GM21360 (cell line): ENCODE results near the gene SHH.
A peak's percentile ranks its signal among the peaks of the same experiment; 100 is the strongest.

Source experiments
- ATAC-seq: cut with Tn5 transposase; IDR thresholded peaks from one replicate; pipeline ENCODE4 v1.9.1; 2021; ENCODE audit warnings: mild to moderate bottlenecking, moderate library complexity; ENCODE audit not compliant: unreplicated experiment

The SHH gene

DNA sequence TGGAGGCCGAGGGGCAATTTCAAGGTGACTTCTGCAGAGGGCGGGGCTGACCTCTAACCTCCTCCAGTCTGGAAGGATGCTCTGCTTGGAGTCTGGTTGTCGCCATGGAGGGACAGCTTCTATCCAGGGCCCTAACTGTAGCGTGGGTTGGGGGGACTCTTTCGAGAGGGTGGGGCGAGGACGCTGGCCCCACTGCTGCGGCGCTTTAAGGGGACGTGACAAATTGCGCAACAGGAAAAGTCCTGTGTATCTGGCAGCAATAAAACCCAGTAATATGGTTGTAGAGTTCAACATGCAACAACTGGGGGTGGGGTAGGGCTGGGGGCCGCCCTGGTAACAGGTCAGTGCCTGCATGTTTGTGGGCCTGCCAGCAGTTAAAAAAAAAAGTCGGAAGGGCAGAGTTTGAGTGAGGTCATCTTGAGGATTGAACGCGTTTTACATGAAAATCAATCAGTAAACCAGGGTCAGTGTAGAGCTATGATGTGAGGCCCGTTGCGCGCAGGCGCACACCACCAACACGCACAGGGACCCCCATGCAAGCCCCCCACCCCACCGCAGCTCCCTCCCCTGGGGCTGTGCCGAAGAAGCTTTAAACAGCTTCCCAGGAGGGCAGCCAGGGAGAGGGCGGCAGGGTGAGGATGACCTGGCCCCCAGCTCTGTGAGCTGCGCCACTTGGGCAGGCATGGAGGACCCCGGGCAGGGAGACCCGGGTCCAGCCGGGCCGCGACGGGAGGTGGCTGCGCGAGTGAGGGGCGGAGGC lies 4.3 kb downstream of the SHH start:
- ATAC-seq = no peak

DNA sequence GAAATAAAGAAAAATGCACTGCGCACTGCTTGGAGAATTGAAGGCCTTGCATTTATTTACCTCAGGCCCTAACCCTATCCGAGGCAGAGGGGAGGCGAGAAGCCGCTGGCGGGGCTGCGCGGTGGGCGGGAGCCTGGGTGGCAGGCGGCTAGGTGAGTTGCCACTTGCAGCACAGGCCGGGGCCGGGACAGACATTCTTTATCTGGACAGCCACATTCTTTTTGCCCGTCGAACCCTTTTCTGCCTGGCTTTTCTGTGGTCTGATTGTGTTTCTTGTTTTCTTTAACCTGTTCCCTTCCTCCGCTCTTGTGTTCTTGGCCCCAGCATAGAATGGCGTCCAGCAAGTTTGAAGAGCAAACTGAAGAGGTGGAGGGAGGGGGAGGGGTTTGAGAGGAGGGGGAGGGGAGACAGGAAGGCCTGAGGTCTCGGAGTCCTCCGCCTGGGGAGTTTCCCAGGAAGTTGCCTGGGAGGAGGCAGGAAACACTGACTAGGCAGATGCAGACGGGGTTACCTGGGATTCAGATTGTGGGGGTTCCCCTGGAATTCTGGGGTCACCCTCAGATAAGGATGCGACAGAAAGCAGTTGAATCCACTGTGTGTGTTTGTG lies 5.1 kb downstream of the SHH start:
- no peak for ATAC-seq

DNA sequence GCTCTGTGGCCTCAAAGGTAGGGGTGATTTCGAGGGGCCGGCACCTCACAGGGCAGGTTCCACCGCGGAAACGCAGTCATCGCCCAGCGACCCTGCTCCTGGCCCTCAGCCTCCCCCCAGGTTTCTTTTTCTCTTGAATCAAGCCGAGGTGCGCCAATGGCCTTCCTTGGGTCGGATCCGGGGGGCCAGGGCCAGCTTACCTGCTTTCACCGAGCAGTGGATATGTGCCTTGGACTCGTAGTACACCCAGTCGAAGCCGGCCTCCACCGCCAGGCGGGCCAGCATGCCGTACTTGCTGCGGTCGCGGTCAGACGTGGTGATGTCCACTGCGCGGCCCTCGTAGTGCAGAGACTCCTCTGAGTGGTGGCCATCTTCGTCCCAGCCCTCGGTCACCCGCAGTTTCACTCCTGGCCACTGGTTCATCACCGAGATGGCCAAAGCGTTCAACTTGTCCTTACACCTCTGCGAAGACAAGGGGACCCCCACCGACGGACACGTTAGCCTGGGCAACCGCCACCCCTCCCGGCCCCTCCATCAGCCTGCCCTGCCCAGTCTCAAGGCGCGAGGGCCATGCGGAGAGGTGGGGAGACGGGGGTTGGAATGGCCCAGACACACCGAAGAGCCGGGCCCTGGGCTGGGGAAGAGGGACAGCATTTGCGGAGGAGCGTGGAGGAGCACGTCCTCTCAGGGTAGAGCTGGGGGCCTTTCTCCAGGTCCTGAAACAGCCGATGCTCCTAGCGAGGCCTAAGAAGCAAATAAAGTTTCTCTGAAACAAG lies 6.0 kb downstream of the SHH start:
- ATAC-seq = no peak

DNA sequence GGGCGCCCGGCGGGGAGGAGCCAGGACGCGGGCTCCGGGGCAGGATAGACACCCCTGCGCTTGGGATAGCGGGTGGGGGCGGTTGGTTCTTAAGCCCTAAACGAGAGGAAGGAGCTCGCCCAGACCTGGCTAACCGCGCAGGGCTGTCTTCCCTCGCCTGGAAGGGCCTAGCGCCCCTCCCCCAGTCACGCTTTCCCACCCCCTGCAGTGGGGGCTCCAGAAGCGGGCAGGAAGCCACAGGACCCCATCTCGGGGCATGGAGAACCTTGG lies 6.5 kb downstream of the SHH start:
- ATAC-seq = no peak

DNA sequence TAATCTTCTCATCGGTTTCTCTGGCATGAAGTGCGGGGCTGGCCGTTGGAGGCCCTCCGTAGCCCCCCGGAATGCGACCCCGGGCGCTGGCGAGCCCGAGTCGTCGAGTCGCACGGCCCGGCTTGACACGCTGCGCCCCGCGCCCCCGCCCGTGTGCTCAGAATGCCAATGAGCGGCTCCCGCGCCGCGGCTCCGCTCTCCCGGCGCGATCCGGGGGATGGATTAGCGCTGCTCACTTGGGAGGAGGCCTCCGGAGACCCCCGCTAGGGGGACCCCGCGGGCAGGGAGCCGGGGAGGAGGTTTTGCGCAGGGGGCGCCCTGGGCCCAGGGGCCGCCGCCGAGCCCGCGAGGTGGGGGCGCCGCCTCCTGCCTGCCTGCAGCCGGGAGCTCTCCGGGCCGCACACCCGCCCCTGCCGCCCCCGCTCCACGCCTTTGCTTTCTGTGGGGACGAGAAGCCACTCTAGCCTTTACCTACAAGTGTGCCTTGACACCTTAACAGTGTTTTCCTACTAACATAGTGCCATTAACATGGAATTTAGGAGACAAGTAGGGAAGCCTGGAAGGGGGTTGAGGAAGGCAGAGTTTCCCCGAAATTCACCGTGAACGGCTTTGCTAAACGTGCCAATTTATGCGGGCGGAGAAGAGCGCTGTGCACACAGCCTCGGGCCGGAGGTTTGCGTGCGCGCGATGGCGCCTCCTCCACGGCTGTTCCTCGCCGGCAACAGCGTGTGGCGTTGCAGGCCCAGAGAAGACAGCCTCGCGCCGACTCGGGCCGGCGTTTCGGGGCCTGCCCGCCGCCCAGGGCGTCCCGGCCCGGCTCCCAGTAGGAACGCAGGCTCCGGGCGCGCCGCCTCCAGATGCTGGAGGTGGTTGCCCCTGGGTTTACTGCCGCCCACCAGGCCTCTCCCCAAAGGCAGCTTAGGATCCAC lies 7.1 kb downstream of the SHH start:
- no peak for ATAC-seq

DNA sequence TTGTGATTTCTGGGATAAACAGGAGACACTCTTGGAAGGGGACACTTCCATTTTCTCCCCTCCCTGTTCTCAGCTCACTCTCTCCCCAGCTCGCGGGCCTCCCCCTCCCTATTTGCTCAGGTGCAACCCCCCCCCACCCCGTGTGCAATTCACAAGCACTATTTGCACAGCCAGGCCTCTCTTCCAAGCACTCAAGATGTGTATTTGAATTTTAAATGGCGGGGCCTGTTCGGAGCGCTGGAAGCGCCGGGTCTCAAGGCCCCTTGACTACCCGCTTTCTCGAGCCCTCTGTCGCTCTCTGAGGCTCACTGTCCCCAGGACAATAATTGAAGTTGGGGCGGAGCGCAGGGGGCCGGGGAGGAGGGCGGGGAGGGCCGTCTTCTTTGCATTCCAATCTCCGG lies 7.8 kb downstream of the SHH start:
- ATAC-seq = no peak

DNA sequence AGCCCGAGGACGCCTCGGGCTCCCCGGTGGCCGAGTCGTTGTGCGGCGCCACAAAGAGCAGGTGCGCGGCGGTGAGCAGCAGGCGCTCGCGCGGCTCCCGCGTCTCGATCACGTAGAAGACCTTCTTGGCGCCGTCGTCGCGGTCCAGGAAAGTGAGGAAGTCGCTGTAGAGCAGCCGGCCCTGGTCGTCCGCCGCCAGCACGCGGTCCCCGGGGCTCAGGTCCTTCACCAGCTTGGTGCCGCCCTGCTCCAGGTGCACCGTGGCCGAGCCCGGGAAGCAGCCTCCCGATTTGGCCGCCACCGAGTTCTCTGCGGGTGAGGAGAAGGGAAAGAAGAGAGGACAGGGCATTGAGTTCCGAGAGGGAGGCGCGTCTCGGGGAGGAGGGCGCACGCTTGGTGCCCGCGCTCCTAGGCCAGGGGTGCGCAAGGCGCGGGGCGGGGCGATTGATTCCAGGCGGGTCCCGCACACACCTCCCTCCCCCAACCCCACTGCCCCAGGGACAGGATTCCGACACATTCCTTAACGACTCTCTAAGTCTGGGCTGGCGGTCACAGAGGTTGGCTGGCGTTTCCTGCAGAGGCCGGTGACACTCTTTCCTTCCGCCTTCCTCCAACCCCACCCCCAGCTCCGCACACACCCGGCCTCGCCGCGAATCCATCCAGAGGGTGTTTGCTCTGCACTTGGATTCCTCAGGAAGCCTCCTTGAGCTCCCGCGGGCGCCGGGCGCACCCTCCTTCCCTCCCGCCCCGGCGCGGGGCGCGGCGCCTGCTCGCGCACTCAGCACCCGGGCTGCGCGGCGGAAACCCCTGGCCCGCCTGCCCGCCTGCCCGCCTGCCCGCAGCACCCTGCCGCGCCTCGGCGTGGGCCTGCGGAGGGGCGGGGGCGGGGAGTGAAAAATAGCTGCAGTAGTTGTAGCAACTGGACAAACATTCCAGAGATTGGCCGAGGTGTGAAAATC lies 8.6 kb downstream of the SHH start:
- no peak for ATAC-seq

DNA sequence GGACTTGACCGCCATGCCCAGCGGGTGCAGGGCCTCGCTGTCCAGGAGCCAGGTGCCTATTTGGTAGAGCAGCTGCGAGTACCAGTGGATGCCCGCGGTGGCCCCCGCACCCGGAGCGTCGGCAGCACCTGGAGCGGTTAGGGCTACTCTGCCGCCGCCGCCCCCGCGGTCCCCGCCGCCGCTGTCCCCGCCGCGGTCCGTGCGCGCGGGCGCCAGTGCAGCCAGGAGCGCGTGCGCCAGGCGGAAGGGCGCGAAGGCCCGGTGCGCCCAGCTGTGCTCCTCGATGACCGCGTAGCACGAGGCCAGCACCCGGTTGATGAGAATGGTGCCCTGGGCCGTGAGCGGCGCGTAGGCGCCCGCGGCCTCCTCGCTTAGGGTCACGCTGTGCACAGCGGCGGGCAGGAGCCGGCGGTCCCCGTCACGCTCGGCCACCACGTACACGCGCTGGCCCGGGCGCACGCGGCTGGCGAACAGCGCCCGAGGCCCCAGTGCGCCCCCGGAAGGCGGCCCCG lies 9.3 kb downstream of the SHH start:
- no peak for ATAC-seq

DNA sequence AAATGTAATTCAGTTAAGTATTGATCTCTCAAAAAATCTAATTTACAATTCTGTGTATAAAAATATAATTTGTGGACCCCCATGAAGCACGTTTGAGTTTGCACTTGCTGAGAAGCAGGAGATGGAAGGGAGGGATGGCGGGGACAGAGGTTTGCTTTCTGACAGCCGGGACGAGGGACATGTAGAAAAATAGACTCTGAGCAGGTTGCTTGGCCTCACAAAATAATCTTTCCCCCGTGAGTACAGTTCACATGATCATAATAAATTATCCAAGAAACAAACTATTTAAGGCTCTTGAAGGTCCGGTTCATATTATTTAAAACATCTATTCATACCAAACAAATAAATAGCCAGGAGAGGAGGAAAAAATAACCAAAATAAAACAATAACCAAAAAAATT lies 10.0 kb downstream of the SHH start:
- ATAC-seq = no peak

DNA sequence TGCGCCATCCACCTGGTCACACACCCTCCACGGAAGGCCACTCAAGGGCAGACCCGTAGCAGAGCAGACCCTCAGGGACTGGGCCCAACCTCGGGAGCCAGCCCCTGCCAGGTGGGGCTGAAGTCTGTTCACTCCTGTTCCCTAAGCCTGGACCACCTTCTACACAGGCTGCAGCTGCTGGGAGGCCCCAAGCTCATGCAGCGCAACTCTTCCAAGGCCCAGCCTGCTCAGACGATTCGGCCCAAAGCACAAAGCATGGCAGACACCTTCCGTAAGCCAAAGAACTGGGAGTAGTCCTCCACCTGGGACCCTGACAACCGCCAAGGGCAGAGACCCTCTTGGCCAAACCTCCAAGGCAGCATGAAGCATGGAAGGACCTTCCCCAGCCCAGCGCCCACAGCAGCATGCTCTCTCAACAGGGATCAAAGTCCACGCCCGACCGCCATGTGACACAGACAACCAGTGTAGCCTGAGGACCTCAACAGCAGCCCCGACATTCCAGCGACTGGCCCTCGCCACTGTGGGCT lies 11.5 kb downstream of the SHH start:
- ATAC-seq = no peak

DNA sequence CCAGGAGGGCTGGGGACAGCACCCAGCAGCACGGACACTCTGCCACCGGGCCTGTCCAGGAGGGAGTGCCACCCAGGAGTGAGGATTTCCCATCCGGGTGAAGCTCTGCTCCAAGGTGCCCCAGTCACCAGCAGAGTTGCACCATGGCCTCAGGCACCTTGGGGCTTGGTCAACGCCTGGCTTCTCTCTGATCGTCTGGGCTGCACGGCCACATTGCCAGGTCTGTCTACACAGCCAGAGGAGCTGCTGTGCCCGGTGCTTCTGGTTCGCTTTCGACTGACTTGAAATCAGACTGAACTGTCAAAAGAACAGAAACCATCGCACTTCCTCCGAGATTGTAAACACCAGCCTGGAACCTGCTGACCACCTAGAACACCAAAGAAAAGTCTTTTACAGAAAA lies 12.0 kb downstream of the SHH start:
- no peak for ATAC-seq

DNA sequence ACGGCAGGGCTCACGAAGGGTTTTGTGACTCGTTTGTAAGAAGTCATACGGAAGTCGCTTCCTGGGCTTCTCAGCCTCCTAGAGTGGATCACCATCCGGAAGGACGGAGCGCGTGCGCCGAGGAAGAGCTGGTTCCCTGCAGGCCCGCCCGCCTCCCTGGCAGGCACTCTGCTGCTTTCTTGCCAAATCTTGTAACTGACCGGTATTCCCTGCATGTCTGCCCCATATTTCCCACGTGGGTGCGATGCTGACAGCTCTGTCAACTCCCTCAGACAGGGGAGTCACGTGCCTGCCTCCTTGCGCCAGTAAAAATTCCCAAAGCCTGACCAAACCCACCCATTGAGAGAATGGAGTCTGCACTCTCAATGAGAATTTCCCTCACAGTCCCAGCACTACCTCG lies 12.7 kb downstream of the SHH start:
- no peak for ATAC-seq

DNA sequence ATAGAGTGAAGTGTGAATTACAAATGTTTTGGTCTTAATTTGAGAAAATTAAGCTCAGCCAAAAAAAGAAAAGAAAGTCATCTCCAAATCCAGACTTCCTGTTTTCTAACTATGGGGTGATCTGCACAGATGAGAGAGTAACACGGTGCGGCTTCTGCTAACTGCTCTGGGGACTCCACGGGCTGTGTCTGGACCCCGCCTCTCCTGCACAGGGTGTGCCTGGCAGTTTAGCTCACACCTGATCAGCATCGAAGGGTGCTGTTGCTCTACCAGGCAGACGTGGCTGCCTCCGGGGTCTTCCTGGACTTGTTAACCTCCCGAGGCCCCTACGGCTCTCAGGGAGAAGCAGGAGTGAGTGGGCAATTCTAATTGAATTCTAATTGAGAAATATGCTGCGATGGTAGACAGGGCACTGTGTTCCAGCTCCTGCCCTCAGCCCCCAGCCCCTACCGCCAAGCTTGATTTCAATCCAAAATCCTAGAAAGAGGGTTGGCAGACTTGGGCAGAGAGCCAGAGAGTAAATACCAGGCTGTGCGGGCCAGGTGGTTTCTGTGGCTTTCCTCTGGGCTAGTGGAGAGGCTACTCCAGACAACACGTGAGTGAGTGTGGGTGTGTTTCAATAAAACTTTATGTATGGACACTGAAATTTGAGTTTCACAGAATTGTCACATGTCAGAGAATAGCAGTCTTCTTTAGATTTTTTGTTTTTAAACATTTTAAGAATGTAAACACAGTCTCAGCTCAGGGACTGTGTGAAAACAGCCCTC lies 13.4 kb downstream of the SHH start:
- no peak for ATAC-seq

DNA sequence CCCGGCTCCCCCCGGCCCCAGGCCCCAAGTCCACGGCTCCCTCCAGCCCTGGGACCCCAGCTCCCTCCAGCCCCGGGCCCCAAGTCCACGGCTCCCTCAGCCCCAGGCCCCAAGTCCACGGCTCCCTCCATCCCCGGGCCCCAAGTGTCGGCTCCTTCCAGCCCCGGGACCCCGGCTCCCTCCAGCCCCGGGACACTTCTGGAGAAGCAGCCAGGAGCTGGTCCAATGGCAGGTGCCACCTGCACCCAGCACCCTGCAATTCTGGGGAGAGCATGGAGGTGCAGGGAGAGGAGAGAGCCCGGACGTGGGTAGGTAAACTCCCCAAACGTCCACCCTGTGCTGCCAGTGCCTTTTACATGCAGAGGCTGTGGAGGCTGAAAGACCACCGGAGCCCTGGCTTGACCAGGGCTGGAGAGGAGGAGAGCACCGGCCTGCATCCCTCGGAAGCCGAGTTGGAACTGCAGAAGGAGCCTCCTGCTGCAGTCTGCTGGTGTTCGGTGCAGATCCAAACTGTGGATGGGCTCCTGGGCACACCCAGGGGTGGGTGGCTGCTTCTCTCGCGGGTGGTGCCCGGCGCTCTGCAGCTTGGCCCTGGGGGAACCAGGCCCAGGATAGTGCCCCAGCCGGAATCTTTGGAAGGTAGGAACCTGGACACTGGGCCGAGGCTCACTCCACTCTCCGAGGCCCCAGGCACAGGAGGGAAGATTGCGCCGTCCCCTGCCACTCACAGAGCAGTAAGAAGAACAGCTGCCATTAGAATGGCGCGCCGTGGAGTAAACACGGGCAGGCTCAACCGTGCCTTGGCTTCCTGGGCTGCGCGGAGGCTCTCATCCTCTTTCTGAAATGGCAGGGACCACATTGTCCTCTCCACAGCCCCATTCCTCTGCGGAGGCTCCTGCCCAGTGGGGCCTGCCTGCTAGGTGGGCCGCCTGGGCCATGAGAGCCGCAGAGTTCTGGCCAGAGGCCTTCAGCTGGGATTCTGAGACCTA lies 14.7 kb downstream of the SHH start:
- ATAC-seq = no peak

DNA sequence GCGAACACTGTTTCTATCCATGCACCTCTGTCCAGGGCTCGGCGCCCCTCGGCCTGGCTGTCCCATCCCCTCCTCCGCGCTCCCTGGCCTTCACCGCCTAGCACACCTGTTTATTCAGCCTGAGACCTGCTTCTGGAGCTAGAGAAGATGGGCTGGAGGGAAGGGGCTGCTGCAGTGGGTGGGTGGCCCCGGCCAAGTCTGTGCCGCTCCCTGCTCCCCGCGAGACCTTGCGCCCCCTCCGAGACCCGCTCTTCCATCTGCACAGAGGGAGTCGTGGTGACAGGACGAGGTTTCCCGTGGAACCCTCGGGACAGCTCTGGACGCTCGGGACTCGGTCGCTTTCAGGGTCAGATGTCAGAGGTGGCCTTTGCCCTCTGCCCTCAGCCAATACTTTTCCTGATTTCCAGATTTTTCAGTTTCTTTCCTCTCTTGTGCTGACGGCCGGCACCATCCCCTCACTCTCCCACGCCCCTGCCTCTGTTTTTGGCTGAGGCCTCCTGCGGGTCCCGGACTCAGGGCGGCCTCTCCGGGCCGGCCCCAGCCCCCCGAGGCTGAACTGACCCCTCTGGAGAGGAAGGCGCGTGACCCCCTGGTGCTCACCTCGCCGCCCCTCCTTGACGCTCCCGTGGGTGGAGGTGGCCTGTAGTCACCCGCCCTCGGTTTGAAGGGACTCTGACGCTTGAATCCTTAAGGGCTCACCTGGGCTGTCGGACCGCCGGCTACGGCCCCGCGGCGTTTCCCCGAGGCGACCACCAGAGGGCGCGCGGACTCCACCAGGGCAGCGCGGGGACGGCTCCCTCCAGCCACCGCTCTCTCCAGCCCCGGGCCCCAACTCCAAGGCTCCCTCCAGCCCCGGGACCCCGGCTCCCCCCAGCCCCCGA lies 15.6 kb downstream of the SHH start:
- ATAC-seq = peak; percentile 62

DNA sequence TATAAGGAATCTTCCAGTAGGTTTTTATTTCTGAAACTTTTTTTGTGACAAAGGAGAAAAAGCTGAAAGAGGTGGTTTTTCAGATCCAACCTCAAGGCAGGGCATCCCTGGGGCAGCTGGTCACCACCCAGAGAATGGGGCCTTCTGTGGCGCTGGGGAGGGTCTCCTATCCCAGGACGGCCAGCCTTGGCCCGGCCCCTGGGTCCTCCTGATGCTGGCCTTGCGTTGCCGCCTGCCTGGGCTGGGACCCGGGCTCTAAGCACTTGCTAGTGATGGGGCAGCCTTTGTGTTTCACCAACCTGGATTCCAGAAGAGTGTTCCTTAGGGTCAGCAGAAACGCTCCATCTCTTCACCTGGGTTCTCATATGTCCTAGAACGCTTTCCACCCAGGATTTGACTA lies 16.3 kb downstream of the SHH start:
- no peak for ATAC-seq

DNA sequence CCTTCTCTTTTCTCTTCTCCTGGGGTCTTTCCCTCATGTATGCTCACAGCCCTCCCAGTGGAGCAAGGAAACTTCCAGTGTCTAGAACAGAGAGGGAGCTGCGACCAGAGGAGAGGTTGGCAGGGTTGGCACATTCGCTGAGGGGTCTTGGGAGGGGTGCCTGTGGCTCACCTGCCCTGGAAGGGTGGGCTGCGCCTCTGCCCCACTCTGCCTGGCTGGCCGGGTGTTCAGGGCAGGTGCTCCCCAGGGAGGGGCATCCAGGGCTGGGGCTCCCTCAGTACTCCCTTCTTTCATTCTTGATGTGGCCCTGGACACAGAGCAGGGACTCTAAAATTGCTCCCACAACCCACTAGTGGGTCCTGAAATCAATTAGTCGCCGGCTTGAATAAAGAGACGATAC lies 16.9 kb downstream of the SHH start:
- ATAC-seq = no peak
